WTC11 (cell line): Measurements from ENCODE around the gene EDARADD. TPM values are rescaled to one million over a fixed set of nuclear protein-coding genes. Genes with fewer than 3 reads are reported as not detected.

Source experiments
- ATAC-seq: fragments of 200-7000 bp; cut with Tn5 transposase; 2 replicates; pipeline ENCODE4 v1.10.0; 2021; ENCODE audit warnings: mild to moderate bottlenecking, moderate library complexity
- CTCF ChIA-PET: fragments of 300-600 bp; sonication (Branson Sonifier 250); formaldehyde crosslinking; loops from one replicate; lab custom pipeline; 2021; ENCODE audit warnings: antibody characterized with exemption; lab: Charles Lee
- POLR2A ChIA-PET: fragments of 350-600 bp; sonication (Branson Sonifier 250); formaldehyde crosslinking; loops from one replicate; lab custom pipeline; 2021; ENCODE audit warnings: antibody characterized with exemption; lab: Charles Lee
- DNase-seq: peaks from one replicate; pipeline ENCODE4 v3.0.0; 2021; ENCODE audit warnings: low spot score
- H3K27ac Mint-ChIP-seq: 2 replicates; pipeline ENCODE4 v1.8.0; 2021; ENCODE audit warnings: mixed read lengths
- H3K27me3 Mint-ChIP-seq: 2 replicates; pipeline ENCODE4 v1.8.0; 2021; ENCODE audit warnings: low read depth, mild to moderate bottlenecking, moderate library complexity, mixed read lengths
- H3K36me3 Mint-ChIP-seq: 2 replicates; pipeline ENCODE4 v1.8.0; 2021; ENCODE audit warnings: mixed read lengths
- H3K4me1 Mint-ChIP-seq: 2 replicates; pipeline ENCODE4 v1.8.0; 2022; ENCODE audit warnings: mixed read lengths
- H3K4me3 Mint-ChIP-seq: 2 replicates; pipeline ENCODE4 v1.8.0; 2021; ENCODE audit warnings: mild to moderate bottlenecking, moderate library complexity, mixed read lengths
- H3K9me3 Mint-ChIP-seq: 2 replicates; pipeline ENCODE4 v1.8.0; 2021; ENCODE audit warnings: mixed read lengths
- ATF1 ChIP-seq: sonication (generic); formaldehyde crosslinking; IDR thresholded peaks from 2 replicates; pipeline ENCODE4 v1.8.1; 2023; ENCODE audit warnings: mild to moderate bottlenecking, moderate library complexity, missing genetic modification reagents
- CREM ChIP-seq: sonication (generic); formaldehyde crosslinking; IDR thresholded peaks from 2 replicates; pipeline ENCODE4 v1.8.1; 2022; ENCODE audit warnings: mild to moderate bottlenecking, missing genetic modification reagents, moderate library complexity
- CTCF ChIP-seq: fragments of 200-600 bp; IDR thresholded peaks from 2 replicates; pipeline ENCODE4 v1.8.0; 2022; ENCODE audit warnings: antibody characterized with exemption
- ELF4 ChIP-seq: sonication (generic); formaldehyde crosslinking; IDR thresholded peaks from 2 replicates; pipeline ENCODE4 v1.8.1; 2022; ENCODE audit warnings: low read depth, mild to moderate bottlenecking, moderate library complexity, missing genetic modification reagents
- FOXP1 ChIP-seq: sonication (generic); formaldehyde crosslinking; IDR thresholded peaks from 2 replicates; pipeline ENCODE4 v1.8.0; 2022; ENCODE audit warnings: missing genetic modification reagents, mild to moderate bottlenecking, moderate library complexity, borderline replicate concordance
- KAT7 ChIP-seq: sonication (generic); formaldehyde crosslinking; IDR thresholded peaks from 2 replicates; pipeline ENCODE4 v1.8.1; 2023; ENCODE audit warnings: missing genetic modification reagents, mild to moderate bottlenecking, borderline replicate concordance
- PRRX2 ChIP-seq: fragments of 250-450 bp; sonication (Bioruptor Pico); IDR thresholded peaks from 2 replicates; pipeline ENCODE4 v1.8.0; 2021; ENCODE audit warnings: mild to moderate bottlenecking
- RELA ChIP-seq: sonication (generic); formaldehyde crosslinking; IDR thresholded peaks from 2 replicates; pipeline ENCODE4 v1.8.1; 2022; ENCODE audit warnings: missing genetic modification reagents, mild to moderate bottlenecking, borderline replicate concordance
- SMAD3 ChIP-seq: sonication (generic); formaldehyde crosslinking; IDR thresholded peaks from 2 replicates; pipeline ENCODE4 v1.8.0; 2022; ENCODE audit warnings: missing genetic modification reagents, mild to moderate bottlenecking, borderline replicate concordance
- TCF7 ChIP-seq: sonication (generic); formaldehyde crosslinking; IDR thresholded peaks from 2 replicates; pipeline ENCODE4 v1.8.0; 2022; ENCODE audit warnings: mild to moderate bottlenecking, low read depth, missing genetic modification reagents, moderate library complexity
- ZBTB21 ChIP-seq: sonication (generic); formaldehyde crosslinking; IDR thresholded peaks from 2 replicates; pipeline ENCODE4 v1.8.1; 2023; ENCODE audit warnings: mild to moderate bottlenecking, missing genetic modification reagents, borderline replicate concordance
- ZNF232 ChIP-seq: sonication (generic); formaldehyde crosslinking; IDR thresholded peaks from 2 replicates; pipeline ENCODE4 v1.8.0; 2022; ENCODE audit warnings: mild to moderate bottlenecking, missing genetic modification reagents
- ZNF416 ChIP-seq: fragments of 250-450 bp; sonication (Bioruptor Pico); IDR thresholded peaks from 2 replicates; pipeline ENCODE4 v1.9.0; 2021; ENCODE audit warnings: mild to moderate bottlenecking, inconsistent platforms
- ZNF671 ChIP-seq: fragments of 250-450 bp; sonication (Bioruptor Pico); IDR thresholded peaks from 2 replicates; pipeline ENCODE4 v1.8.0; 2021; ENCODE audit warnings: mild to moderate bottlenecking
- total RNA-seq: library from RNA; stranded (reverse); gene quantifications from 3 replicates; pipeline ENCODE4 v1.2.3, GENCODE V29; 2021
- TF ChIP-seq, protein P1 (sequence below): fragments of 250-450 bp; sonication (Bioruptor Pico); IDR thresholded peaks from 2 replicates; pipeline ENCODE4 v1.8.0; 2021; ENCODE audit warnings: mild to moderate bottlenecking
- TF ChIP-seq, protein P2 (sequence below): fragments of 250-450 bp; sonication (Bioruptor Pico); conservative IDR thresholded peaks from 2 replicates; pipeline ENCODE4 v1.9.0; 2021; ENCODE audit warnings: mild to moderate bottlenecking
- TF ChIP-seq, protein P3 (sequence below): fragments of 250-450 bp; sonication (Bioruptor Pico); IDR thresholded peaks from 2 replicates; pipeline ENCODE4 v1.9.0; 2021; ENCODE audit warnings: mild to moderate bottlenecking
- TF ChIP-seq, protein P4 (sequence below): sonication (generic); formaldehyde crosslinking; IDR thresholded peaks from 2 replicates; pipeline ENCODE4 v1.8.1; 2022; ENCODE audit warnings: missing genetic modification reagents, borderline replicate concordance

Gene EDARADD
- total RNA-seq, 1 experiment from 2014 or later = 5.0 TPM

- TF ChIP-seq, protein P1, sequence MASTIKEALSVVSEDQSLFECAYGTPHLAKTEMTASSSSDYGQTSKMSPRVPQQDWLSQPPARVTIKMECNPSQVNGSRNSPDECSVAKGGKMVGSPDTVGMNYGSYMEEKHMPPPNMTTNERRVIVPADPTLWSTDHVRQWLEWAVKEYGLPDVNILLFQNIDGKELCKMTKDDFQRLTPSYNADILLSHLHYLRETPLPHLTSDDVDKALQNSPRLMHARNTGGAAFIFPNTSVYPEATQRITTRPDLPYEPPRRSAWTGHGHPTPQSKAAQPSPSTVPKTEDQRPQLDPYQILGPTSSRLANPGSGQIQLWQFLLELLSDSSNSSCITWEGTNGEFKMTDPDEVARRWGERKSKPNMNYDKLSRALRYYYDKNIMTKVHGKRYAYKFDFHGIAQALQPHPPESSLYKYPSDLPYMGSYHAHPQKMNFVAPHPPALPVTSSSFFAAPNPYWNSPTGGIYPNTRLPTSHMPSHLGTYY (CRISPR knock-in tag) = no peak
- TF ChIP-seq TCF7 (no peak), PRRX2 (CRISPR knock-in tag) (no peak), CTCF (no peak), CREM (CRISPR knock-in tag) (no peak), ATF1 (CRISPR knock-in tag) (no peak), ZNF416 (CRISPR knock-in tag) (no peak), ZNF671 (CRISPR knock-in tag) (no peak), KAT7 (CRISPR knock-in tag) (no peak), ELF4 (CRISPR knock-in tag) (no peak), ZNF232 (CRISPR knock-in tag) (no peak), SMAD3 (CRISPR knock-in tag) (no peak), RELA (CRISPR knock-in tag) (no peak), ZBTB21 (CRISPR knock-in tag) (no peak)
- TF ChIP-seq, protein P2, sequence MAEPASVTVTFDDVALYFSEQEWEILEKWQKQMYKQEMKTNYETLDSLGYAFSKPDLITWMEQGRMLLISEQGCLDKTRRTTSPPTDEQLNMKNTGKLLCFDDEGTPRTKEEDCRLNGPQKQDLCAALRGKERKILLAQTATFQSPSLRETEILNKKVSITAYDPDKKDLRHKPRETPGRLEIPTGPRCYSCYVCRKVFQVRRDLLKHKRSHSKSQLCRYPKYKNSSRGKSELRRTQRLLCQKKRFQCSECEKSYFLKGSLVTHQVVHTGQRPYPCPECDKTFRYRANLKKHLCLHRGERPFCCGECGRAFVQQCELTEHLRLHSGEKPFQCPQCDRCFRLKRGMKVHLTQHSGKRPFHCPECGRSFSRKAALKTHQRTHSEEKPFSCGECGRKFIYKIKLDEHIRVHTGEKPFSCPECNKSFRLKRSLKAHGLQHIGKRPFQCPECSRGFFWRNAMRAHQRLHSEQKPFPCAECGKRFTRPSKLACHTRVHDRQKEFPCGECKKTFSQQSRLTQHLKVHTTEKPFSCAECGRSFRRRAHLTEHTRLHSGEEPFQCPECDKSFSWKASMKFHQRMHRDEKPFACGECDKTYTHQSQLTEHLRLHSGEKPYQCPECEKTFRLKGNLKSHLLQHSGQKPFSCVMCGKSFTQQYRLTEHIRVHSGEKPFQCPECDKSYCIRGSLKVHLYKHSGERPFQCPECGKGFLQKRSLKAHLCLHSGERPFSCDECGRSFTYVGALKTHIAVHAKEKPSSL = no peak
- TF ChIP-seq, protein P3, sequence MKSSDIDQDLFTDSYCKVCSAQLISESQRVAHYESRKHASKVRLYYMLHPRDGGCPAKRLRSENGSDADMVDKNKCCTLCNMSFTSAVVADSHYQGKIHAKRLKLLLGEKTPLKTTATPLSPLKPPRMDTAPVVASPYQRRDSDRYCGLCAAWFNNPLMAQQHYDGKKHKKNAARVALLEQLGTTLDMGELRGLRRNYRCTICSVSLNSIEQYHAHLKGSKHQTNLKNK (CRISPR knock-in tag) = no peak
- TF ChIP-seq, protein P4, sequence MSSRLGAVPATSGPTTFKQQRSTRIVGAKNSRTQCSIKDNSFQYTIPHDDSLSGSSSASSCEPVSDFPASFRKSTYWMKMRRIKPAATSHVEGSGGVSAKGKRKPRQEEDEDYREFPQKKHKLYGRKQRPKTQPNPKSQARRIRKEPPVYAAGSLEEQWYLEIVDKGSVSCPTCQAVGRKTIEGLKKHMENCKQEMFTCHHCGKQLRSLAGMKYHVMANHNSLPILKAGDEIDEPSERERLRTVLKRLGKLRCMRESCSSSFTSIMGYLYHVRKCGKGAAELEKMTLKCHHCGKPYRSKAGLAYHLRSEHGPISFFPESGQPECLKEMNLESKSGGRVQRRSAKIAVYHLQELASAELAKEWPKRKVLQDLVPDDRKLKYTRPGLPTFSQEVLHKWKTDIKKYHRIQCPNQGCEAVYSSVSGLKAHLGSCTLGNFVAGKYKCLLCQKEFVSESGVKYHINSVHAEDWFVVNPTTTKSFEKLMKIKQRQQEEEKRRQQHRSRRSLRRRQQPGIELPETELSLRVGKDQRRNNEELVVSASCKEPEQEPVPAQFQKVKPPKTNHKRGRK = no peak
- Mint-ChIP-seq H3K4me1 (peaks cover 34% of the 10 kb centered on the region), H3K36me3 (no peaks in the 10 kb centered on the region), H3K27me3 (peaks cover 31% of the 10 kb centered on the region), H3K4me3 (peak overlapping the region; percentile 98), H3K27ac (no peak overlapping the region), H3K9me3 (no peaks in the 10 kb centered on the region)
- POLR2A ChIA-PET = no interaction called here
- ATAC-seq (no peak), DNase-seq (no peak)
- CTCF ChIA-PET = no interaction called here
Observed at GRCh38 chr1:236396665-236397043, 2.6 kb downstream of the EDARADD start.

DNA sequence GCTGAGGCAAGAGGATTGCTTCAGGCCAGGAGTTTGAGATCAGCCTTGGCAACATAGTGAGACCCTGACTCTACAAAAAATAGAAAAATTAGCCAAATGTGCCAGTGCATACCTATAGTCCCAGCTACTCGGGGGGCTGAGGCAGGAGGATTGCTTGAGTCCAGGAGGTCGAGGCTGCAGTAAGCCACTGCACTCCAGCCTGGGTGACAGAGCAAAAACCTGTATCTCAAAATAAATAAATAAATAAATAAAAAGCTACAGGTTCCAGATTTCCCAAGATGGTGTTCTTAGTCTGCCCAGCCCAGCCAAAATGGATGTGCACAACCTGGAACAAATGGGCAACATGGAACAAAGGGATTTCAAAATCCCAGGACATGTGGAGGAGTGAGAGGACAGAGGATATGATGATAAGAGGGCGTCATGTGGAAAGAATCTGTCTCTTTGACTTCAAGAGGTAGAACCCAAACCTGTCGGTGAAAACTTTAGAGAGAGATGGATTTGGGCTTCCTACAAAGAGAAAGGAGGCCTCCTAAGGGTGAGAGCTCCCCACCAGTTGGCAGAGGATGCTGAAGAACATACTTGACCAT is 3.2 kb downstream of the EDARADD start:
- no peak for ATAC-seq
- Mint-ChIP-seq H3K27ac (no peak overlapping the region), H3K36me3 (no peaks in the 10 kb centered on the region), H3K9me3 (no peaks in the 10 kb centered on the region), H3K4me3 (no peak overlapping the region), H3K4me1 (peaks cover 34% of the 10 kb centered on the region), H3K27me3 (peaks cover 31% of the 10 kb centered on the region)
- CTCF ChIA-PET = no interaction called here
- POLR2A ChIA-PET = no interaction called here
- no peak for TF ChIP-seq FOXP1 (CRISPR knock-in tag)
- no peak for DNase-seq
